RKO (cell line): Measurements from ENCODE around the gene SEMA4D.

Experiments used
- DNase-seq: peaks from one replicate; pipeline ENCODE4 v3.0.0-alpha.2; 2016; ENCODE audit warnings: low spot score

The SEMA4D gene

DNA sequence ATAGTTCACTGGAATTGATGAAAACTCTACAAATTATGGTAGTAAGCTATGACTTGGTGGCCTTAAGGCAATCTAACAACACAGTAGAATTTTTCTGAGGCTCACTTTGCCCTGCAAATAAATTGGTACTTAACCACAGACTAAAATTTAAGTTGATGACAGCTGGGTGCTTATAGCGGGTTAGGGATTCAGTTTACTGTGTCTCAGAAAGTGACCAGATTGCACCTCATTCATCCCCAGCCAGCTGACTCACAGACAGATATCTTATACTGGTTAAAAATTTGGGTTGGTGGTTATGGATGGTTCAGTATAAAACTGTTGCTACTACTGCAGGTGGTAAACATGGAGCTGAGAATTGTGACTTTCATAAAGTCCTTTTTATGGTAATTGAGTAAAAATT lies 184.1 kb downstream of the SEMA4D start:
- DNase-seq: peak; percentile 86

DNA sequence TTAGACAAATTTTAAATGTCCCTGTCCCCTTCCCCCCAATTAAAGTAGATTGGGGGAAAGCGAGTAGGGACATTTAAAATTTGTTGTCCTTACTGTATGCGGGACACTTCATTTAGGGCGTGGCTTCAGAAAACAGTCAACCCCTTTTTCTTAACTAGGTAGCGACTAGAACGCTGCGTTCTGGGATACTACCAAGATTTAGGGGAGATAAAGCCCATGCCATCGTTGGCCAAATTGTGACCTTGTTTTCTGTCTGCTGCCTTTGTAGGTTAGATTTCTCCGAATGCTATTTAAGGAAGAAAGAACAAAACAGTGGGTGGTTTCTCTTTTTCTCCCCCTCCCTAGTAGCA lies 185.7 kb downstream of the SEMA4D start:
- DNase-seq: peak; percentile 78

DNA sequence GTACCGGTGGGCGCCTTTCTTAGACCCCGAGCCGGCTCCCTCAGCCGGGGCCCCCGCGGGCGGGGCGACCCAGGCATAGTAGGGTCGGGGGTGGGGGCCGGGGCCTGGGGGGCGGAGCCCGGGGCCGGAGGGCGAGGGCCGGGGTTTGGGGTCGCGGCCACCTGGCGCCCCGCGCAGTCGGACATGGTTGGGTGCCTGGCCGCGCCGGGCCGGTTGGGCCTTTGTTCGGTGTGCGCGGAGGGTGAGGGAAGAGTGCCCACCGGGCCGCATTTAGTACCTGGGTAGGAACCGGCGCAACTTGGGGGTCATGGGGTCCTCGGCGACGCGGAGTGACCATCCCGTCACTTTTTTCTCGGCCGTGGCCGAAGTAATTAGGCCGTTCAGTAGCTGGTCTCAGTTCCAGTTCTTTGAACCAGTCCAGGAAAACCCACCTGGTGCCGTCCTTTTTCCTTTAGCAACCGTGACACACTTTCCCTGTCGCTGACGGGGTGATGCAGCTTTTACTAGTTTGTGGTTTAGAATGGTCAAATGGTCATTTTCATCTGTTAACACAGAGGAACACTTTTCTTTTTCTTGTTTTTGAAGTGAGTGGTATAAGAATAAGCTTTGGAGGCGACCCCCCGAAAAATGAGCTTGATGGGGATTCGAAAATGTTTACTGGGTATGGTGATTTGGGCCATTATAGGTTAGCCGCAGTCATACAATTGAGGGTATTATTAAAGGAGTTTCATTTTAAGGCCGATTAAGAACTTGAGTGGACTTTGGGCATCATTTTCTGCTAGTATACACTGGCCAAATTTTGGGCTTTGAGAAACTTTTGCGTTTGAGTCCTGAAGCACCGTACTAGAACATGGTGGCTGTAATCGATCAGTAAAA lies 186.3 kb downstream of the SEMA4D start:
- peak; percentile 53 for DNase-seq
